Sigmoid colon (tissue), 4 donors: ENCODE results near the gene EFNA5.

ENCODE experiments used
- POLR2AphosphoS5 ChIP-seq, 4 donors: sonication (generic); formaldehyde crosslinking; IDR thresholded peaks; one replicate each; pipeline ENCODE4 v1.6.1; 2017; ENCODE audit warnings: antibody characterized with exemption in 4 of 4
- TF ChIP-seq, protein P1 (sequence below), 4 experiments: fragments of 450-650 bp in 3 of 4; fragments of 200-600 bp in 1 of 4; IDR thresholded peaks; one replicate each; pipeline ENCODE4 v1.5.1; 2016 to 2019; ENCODE audit warnings: antibody characterized with exemption in 4 of 4, mild to moderate bottlenecking in 3 of 4, moderate library complexity in 2 of 4

DNA sequence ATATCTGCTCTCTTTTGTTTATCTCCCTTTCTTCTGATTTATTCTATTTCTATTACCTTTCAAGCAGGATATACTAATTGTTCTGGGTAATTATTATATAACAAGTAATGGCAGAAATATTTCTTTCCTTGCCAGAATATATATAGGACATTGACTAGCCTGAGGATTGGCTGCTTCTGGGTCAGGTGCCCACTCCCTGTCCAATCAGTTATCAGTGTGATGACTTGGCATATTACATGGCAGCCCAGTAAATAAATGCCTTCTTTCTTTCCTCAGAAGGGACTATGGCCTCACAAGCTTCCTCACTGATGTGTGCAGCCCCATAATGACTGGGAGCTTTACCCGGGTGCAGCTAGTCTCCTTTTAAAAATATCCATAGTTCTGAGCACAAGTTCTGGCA lies 301.1 kb downstream of the EFNA5 start:
- no peak for TF ChIP-seq POLR2AphosphoS5 (IDR thresholded peaks at IDR 0.05)
- TF ChIP-seq, protein P1, sequence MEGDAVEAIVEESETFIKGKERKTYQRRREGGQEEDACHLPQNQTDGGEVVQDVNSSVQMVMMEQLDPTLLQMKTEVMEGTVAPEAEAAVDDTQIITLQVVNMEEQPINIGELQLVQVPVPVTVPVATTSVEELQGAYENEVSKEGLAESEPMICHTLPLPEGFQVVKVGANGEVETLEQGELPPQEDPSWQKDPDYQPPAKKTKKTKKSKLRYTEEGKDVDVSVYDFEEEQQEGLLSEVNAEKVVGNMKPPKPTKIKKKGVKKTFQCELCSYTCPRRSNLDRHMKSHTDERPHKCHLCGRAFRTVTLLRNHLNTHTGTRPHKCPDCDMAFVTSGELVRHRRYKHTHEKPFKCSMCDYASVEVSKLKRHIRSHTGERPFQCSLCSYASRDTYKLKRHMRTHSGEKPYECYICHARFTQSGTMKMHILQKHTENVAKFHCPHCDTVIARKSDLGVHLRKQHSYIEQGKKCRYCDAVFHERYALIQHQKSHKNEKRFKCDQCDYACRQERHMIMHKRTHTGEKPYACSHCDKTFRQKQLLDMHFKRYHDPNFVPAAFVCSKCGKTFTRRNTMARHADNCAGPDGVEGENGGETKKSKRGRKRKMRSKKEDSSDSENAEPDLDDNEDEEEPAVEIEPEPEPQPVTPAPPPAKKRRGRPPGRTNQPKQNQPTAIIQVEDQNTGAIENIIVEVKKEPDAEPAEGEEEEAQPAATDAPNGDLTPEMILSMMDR (IDR thresholded peaks at IDR 0.05), result no peak
